Measurements from ENCODE around the gene BAZ2B.

BAZ2B gene

DNA sequence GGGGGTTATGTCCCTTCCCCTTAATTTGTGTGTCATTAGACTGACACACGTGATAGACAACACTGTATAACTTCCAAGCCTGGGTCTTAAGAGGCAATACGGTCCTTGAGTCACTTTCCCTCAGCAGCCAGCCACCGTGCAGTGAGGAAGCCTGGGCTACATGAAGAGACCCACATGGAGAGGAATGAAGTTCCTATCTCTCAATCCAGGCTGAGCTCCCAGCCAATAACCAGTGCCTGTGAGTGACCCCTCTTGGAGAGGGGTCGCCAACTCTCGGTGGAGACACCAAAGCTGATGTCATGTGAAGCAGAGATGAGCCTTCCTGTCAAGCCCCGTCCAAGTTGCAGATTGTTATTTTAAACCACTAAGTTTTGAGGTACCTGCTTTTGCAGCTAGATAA, 324.2 kb downstream of the BAZ2B start:
- no peak for DNase-seq

DNA sequence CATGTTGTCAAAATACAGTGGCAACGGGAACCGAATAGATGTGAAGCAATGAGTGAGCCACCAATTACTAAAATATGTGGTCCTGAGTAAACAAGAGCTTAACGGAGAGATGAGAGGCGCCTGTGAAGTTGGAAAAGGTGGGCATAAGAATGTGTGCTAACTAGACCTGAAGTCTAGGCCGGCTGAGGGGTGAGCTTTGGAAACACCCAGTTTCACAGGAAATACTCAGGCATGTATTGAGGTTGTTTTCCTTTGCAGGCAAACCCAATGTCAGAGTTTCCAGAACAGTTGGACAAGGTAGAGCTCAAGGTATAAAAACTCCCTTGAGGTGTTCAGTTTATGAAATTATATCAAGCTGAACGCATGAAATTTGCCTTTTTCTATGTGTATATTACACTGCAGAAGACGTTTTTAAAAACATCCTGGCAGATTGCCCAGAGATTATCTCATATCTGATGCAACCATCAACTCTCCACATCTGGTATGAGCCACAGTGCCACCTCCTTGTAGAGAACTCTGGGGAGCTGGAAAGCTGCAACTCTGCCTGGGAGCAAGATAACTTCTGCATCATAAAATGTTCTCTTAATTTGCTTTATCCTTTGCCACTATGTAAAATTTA, 325.9 kb downstream of the BAZ2B start:
- no peak for DNase-seq

DNA sequence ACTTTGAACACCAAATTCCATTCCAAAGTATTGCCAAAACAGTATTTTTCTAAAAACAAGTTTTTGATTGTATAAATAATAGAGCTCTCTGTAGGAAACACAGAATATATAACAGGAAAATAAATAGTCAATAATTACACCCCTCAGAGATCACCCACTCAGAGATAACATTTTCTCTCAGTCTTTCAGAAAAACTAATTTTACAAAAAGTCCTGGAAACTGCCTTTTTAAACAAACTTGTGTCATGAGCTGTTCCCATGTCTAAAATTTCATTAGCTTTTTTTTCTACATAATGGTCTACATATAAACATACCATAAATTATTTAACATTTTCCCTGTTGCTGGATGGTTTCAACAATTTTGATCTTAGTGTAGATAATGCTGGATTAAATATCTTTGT, 328.6 kb downstream of the BAZ2B start:
- DNase-seq, result no peak

DNA sequence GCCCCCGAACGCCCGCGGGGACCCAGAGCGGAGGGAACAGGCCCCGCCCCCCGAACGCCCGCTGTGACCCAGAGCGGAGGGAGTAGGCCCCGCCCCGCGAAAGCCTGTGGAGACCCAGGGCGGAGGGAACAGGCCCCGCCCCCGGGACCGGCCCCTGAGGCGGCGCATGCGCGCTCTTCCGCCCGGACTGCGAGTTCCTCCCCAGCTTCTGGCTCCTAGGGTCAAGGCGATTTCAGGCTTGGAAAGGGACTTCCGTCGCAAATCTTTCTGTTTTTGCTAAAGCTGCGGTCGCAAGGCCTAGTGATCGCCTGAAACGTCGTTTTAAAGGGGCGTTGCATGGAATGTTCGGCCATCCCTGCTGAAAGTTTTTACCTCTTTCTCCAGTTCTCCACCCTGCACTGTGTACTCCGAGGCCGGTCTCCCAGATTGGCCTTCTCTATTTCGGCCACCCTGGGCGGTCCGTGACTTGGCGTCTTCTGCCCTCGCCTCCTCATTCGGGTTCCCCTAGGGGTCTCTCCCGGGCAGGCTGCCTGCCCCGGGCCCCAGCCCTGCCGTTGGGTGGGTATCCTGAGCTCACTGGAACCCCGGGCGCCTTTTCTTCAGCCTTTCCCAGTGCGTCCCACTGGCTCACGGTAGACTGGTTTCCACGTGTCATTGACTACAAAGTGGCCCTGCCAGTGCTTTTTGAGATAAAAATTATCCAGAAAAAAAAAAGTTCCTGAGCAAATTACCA, 329.5 kb downstream of the BAZ2B start:
- peak; percentile 97 for DNase-seq

DNA sequence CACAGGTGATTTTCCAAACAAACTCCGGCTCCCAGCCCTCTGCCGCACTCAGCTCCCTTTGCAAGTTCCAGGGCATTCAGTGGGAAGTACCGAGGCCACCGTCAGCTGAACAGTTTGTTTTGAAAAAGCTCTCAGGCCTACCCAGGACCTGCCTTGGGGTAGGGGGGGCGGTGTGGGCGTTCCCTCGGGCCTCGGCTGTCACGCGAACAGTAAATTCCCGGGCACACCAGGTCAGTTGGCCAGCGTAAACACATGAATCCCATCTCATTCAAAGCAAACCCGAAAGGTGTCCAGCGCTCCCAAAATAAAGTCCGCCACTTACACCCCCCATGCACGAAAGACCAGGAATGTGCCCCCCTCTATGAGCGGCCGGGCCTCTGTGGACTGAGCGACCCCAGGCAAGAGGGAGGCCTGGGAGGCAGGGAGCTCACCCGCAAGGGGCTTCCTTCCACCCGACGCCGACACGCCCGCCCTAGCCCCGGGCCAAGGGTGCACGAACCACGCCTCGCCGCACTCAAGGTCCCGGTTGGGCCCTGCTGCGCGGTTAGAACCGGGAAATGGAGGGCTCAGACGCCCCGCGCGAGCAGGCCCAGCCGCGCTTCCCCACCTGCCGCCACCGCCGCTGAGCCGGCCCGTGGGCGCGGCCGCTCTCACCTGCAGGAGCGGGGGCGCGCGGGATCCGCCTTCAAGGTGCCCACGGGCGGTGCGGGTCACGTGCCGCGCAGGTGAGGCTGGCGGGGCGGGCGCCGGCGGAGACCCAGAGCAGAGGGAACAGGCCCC, 330.2 kb downstream of the BAZ2B start, which contains the start of gene WDSUB1:
Gene WDSUB1 (minus strand): TSS at position 775 of the 780 bp plus-strand sequence. CDS start 3,634 bp downstream, outside the sequence.
- peak; percentile 27 for DNase-seq

DNA sequence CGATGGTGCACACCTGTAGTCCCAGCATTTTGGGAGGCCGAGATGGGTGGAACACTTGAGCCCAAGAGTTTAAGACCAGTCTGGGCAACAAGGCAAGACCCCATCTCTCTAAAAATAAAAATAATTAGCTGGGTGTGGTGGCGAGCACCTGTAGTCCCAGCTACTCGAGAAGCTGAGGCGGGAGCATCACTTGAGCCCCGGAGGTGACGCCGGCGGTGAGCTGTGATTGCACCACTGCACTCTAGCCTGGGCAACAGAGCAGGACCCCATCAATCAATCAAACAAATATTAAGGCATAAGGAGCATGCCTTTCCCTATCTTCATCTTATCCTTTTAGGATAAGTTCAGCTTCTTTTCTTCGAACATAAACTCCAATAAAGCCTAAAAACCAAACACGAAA, 330.9 kb downstream of the BAZ2B start:
- DNase-seq, result no peak

DNA sequence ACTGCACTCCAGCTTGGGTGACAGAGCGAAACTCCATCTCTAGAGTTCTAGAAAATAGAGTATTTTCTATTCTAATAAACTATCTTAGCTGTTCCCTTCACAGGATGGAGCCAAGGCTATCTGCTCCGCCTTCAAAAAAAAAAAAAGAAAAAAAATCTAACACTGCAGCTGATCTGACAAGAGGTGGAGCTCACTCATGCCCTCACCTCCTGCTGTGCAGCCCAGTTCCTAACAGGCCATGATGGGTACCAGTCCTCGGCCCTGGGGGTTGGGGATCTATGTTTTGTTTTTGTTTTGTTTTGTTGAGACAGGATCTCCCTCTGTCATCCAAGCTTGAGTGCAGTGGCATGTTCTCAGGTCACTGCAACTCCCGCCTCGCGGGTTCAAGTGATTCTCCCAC, 332.8 kb downstream of the BAZ2B start:
- no peak for DNase-seq

DNA sequence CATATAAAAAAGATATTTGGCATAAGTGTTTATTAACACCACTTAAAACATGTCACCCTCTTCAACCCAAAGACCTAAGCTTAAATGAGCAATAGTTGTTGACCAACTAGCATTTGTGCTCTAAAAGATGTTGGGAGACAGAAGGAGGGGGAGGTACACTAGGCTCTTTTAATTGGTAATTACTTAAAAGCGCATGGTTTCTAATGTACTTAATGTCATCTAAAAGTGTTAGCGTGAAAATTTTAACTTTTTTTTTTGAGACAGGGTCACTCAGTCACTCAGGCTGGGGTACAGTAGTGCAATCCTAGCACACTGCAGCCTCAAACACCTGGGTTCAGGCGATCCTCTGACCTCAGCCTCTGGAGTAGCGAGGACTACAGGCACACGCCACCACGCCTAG, 335.3 kb downstream of the BAZ2B start:
- no peak for DNase-seq

DNA sequence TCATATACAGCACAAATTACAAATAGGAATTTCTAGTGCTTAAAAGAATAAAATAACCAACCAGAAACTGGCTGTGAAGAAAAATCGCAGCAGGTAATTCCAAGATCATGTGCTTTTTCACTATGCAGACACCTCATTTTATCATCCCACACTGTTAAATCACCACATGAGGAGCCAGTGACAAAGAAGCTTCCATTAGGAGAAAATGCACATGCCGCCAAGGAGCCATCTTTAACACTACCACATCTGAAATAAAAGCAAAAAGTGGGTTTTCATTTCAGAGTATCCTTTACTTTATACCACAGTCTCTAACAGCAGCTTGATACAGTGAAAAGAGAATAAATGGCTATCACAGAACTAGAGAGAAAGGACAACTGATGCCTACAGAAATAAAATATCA, 336.6 kb downstream of the BAZ2B start:
- DNase-seq, result no peak

DNA sequence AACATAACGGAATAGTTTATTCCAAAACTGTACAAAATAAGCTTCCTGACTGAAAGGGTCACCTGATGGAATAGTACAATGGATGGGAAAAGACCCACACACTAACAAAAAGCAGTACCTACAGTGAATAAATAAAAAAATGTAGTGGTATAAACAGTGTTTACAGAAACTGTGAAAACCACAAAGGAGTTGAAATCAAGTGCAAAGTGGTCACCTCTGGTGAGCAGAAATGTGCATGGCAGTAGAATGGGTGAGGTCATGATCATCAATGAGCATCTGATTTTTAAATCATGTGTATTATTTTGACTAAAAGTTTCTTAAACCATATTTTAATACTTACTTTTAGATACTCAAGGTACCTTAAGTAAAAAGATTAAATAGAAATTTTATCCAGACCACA, 341.2 kb downstream of the BAZ2B start:
- DNase-seq, result no peak

DNA sequence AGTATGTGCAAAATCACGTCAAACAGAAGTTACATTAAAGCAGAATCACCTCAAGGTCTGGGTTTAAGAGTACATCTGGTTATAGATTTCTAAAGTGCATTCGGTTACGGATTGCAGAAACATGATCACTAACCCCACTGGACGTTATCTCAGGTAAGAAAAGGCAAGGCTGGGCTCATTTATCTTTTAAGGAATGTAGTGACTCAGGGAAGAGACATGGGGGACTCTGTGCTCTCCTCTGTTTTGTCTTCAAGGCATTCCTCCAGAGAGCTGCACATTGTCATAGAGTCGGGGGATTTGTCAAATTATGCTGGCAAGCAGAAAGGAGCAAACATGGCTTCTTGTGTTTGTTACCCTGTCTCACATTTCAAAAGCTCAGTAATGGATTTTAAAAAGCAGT, 344.2 kb downstream of the BAZ2B start:
- DNase-seq, result no peak

DNA sequence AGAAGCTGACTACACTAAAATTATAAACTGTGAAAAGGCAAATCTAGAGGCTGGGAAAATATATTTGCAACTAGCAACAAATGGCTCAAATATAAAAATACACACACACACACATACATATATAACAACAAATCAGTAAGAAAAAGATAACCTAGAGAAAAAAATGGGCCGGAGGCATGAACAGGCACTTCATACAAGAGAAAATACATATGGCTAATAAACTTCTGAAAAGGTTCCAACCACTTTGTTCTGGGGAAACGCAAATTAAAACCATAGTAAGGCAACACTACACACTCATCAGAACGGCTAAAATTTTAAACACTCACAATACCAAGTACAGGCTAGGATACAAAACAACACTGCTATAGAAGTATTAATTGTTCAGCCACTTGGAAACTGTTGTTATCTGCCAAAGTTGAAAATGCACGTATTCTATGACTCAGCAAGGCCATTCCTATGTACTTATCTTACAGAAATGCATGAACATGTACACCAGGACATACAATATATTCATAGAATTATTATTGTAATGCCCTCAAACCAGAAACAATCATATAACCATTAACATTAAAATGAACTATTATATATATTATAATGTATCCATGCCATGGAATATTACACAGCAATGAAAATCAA, 345.5 kb downstream of the BAZ2B start:
- DNase-seq, result no peak

All from activated naive CD4-positive, alpha-beta T cell treated with Interleukin-2 at 50 U/mL for 16 hours (primary cell).